ACC112 (cell line): Measurements from ENCODE around the gene AMBRA1.

ENCODE experiments used
- H2AFZ ChIP-seq: fragments of 200-600 bp; sonication (generic); one replicate; pipeline ENCODE4 v1.6.0; 2017; ENCODE audit warnings: antibody characterized with exemption, low read length; ENCODE audit not compliant: unreplicated experiment
- H3K27ac ChIP-seq: fragments of 200-600 bp; sonication (generic); 2 replicates; pipeline ENCODE4 v1.5.1; 2014; ENCODE audit warnings: low read depth, mild to moderate bottlenecking, antibody characterized with exemption, low read length, moderate library complexity
- H3K27me3 ChIP-seq: fragments of 200-600 bp; sonication (generic); 2 replicates; pipeline ENCODE4 v1.6.1; 2014; ENCODE audit warnings: mild to moderate bottlenecking, antibody characterized with exemption, low read length, moderate library complexity, mixed read lengths; ENCODE audit not compliant: insufficient read depth
- H3K36me3 ChIP-seq: fragments of 200-600 bp; sonication (generic); 2 replicates; pipeline ENCODE4 v1.6.1; 2016; ENCODE audit warnings: mild to moderate bottlenecking, antibody characterized with exemption, low read length, moderate library complexity, mixed read lengths; ENCODE audit not compliant: insufficient read depth
- H3K4me1 ChIP-seq: fragments of 200-600 bp; sonication (generic); one replicate; pipeline ENCODE4 v1.6.1; 2016; ENCODE audit warnings: low read length, mixed read lengths; ENCODE audit not compliant: insufficient read depth, unreplicated experiment, control insufficient read depth
- H3K4me3 ChIP-seq: fragments of 200-600 bp; sonication (generic); 2 replicates; pipeline ENCODE4 v1.5.1; 2014; ENCODE audit warnings: mild to moderate bottlenecking, low read depth, low read length
- H3K79me2 ChIP-seq: fragments of 200-600 bp; sonication (generic); one replicate; pipeline ENCODE4 v1.6.0; 2016; ENCODE audit warnings: low read length; ENCODE audit not compliant: control insufficient read depth, unreplicated experiment, insufficient read depth

The AMBRA1 gene

DNA sequence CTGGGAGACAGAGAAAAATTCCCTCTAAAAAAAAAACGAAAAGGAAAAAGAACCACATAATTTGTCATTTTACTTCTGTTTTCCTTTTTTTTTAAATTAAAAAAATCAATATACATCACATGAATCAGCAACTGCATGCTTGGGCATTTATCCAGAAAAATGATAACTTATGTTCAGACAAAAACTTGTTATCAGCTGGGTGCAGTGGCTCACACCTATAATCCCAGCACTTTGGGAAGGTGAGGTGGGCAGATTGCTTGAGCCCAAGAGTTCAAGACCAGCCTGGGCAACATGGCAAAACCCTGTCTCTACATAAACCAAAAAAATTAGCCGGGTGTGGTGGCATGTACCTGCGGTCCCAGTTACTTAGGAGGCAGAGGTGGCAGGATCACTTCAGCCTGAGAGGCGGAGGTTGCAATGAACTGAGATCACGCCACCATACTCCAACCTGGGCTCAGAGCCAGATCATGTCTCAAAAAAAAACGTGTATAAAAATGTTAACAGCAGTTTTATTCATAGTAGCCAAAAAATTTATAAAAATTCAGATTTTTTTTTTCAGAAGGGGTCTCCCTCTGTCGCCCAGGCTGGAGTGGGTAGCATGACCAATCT is 28.5 kb downstream of the AMBRA1 start:
- no peak overlapping the region for H3K4me3 ChIP-seq
- H3K27ac ChIP-seq, result no peak overlapping the region
- peaks cover 37% of the 10 kb centered on the region for H3K79me2 ChIP-seq
- peaks cover 25% of the 10 kb centered on the region for H3K4me1 ChIP-seq
- no peaks in the 10 kb centered on the region for H3K27me3 ChIP-seq
- H3K36me3 ChIP-seq, result no peaks in the 10 kb centered on the region
- no peak overlapping the region for H2AFZ ChIP-seq

DNA sequence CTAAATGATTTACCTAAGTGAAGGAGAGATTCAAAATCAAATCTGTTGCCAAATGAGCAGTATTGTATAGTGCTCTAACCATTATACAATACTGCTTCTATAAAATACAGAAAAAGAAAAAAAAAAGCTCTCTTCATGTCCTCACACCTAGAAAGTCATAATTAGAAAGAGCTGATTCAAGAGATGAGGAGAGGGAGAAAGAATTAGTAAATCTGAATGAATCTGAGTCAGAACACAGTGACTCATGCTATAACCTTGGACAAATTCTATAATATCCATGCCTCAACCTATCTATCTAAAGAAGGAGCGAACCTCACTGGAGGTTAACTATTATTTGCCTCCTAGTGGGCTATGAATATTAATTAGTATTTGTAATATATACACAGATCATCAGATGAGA is 29.4 kb downstream of the AMBRA1 start:
- Histone ChIP-seq H3K27ac (no peak overlapping the region), H3K4me1 (peaks cover 30% of the 10 kb centered on the region), H3K36me3 (no peaks in the 10 kb centered on the region), H3K4me3 (no peak overlapping the region), H2AFZ (no peak overlapping the region), H3K79me2 (peaks cover 42% of the 10 kb centered on the region), H3K27me3 (no peaks in the 10 kb centered on the region)

DNA sequence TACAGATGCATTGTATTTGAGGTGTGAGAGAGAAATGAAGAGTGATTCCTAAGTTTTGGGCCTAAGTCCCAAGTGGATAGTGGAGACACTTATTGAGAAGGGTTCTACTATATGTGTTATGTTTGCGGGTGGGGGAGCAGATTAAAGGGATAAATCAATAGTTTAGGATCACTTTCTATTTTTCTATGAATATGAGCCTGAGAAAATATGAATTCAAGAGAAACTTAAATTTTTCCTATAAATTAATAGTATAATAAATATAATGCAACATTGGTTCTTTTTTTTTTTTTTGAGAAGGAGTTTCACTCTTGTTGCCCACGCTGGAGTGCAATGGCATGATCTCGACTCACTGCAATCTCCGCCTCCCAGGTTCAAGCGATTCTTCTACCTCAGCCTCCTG is 31.3 kb downstream of the AMBRA1 start:
- no peaks in the 10 kb centered on the region for H3K27me3 ChIP-seq
- H3K4me1 ChIP-seq, result peaks cover 38% of the 10 kb centered on the region
- no peaks in the 10 kb centered on the region for H3K36me3 ChIP-seq
- no peak overlapping the region for H2AFZ ChIP-seq
- H3K4me3 ChIP-seq, result no peak overlapping the region
- H3K79me2 ChIP-seq, result peaks cover 58% of the 10 kb centered on the region
- H3K27ac ChIP-seq, result no peak overlapping the region

DNA sequence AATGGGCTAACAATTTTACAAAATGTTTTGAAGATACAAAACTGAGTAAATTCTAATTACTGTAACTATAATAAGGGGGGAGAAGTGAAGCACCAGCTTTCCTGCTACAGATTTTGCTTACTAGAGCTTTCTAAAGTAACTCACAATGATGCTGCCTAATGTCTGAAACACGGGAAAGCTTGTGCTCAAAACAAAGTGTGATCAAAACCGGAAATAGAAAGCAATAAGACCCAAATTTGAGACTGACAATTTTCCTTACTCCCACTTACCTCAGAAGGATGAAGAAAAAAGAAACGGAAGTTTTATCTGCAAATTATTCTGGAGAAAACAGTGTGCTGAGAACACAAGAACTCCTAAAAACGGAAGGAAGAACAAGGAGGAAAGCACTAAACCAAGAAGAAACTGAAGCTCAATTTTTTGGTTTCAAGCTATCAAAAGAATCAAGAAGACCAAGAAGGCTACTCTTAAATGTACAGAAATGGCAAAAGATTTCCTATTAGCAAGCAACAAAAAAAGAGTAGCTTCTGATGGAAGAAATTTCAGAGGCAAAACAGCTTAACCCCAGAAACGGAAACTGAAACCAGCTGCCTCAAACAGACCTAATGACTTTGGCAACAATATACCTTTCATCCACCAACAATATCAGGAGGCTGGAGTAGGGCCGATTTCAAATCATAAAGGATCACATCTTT is 33.4 kb downstream of the AMBRA1 start:
- H3K79me2 ChIP-seq, result peaks cover 69% of the 10 kb centered on the region
- peaks cover 50% of the 10 kb centered on the region for H3K4me1 ChIP-seq
- no peaks in the 10 kb centered on the region for H3K36me3 ChIP-seq
- H3K27ac ChIP-seq, result peak overlapping the region; percentile 72
- peak overlapping the region; percentile 77 for H3K4me3 ChIP-seq
- H2AFZ ChIP-seq, result peak overlapping the region; percentile 86
- no peaks in the 10 kb centered on the region for H3K27me3 ChIP-seq

DNA sequence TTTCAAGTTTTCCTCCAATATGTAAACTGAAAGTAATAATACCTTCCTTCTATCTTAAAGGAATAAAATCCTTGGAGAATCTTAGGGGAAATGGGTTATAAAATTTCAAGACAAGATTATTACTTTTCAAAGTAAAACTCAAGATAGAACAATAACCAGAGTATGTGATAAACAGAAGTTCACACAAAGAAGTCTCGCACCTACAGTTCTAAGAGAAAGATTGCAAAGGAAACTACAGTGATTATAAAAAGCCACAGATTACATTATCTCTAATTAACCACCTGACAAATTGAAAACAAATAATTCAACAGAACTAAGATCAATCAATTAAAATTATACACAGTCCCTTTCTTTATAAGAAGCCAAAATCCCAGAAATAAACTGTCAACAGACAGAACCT is 34.0 kb downstream of the AMBRA1 start:
- Histone ChIP-seq H3K36me3 (no peaks in the 10 kb centered on the region), H2AFZ (no peak overlapping the region), H3K4me1 (peaks cover 50% of the 10 kb centered on the region), H3K27me3 (no peaks in the 10 kb centered on the region), H3K27ac (peak overlapping the region; percentile 72; the same call in 1 of the 2 replicates), H3K79me2 (peaks cover 75% of the 10 kb centered on the region), H3K4me3 (peak overlapping the region; percentile 77)

DNA sequence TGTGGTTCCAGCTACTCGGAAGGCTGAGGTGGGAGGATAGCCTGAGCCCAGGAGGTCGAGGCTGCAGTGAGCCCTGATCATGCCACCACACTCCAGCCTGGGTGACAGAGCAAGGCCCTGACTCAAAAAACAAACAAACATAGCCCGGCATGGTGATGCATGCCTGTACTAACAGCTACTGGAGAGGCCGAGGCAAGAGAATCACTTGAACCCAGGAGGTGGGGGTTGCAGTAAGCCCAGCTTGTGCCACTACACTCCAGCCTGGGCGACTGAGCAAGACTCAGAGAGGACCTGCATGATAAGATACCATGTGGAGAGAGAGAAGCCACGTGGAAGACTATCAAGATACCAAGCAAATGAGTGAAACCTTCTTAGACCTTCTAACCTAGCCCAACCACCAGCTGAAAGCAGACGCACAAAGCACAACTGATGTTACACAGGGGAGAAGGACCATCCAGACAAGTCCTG is 36.1 kb downstream of the AMBRA1 start:
- Histone ChIP-seq H3K4me1 (peaks cover 60% of the 10 kb centered on the region), H3K79me2 (peaks cover 78% of the 10 kb centered on the region), H3K27ac (no peak overlapping the region; the same call in 1 of the 2 replicates), H2AFZ (no peak overlapping the region), H3K27me3 (no peaks in the 10 kb centered on the region), H3K4me3 (no peak overlapping the region), H3K36me3 (no peaks in the 10 kb centered on the region)

DNA sequence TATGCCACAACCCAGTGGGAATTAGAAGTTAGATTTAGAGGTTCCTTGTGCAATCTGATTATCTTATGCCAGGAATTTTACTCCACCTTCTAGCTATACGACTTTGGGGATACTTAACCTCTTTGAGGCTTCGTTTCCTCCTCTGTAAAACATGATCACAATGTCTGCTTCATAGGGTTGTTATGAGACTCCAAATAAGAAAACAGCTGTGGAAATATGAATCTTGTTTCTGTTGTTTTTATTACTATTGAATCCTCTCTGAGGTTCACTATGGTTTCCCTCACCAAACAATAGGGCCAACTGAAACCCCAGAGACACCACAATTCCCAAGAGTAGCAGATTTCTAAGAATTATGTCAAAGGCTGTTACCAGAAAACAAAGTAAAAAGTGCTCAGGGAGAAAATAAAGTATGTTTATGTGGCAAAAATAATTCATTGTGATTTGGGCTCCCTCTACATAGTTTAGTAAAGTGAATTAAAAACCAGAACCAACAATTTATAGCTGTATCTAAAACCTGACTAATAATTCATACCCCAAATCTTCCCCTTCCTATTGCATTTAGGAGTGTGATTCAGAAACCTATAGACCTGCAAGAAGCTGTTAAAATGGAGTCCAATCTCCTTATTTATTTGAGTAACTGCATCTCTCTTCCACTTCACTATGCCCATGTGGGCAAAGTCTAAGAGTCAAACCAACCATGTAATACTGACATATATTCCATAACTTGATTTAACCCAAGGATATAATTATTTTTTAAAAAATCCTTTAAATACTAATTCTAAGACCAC is 38.4 kb downstream of the AMBRA1 start:
- H3K4me1 ChIP-seq, result peaks cover 48% of the 10 kb centered on the region
- no peaks in the 10 kb centered on the region for H3K36me3 ChIP-seq
- peaks cover 65% of the 10 kb centered on the region for H3K79me2 ChIP-seq
- no peak overlapping the region for H2AFZ ChIP-seq
- no peaks in the 10 kb centered on the region for H3K27me3 ChIP-seq
- peak overlapping the region; percentile 76 for H3K27ac ChIP-seq
- peak overlapping the region; percentile 5; the same call in 1 of the 2 replicates for H3K4me3 ChIP-seq

DNA sequence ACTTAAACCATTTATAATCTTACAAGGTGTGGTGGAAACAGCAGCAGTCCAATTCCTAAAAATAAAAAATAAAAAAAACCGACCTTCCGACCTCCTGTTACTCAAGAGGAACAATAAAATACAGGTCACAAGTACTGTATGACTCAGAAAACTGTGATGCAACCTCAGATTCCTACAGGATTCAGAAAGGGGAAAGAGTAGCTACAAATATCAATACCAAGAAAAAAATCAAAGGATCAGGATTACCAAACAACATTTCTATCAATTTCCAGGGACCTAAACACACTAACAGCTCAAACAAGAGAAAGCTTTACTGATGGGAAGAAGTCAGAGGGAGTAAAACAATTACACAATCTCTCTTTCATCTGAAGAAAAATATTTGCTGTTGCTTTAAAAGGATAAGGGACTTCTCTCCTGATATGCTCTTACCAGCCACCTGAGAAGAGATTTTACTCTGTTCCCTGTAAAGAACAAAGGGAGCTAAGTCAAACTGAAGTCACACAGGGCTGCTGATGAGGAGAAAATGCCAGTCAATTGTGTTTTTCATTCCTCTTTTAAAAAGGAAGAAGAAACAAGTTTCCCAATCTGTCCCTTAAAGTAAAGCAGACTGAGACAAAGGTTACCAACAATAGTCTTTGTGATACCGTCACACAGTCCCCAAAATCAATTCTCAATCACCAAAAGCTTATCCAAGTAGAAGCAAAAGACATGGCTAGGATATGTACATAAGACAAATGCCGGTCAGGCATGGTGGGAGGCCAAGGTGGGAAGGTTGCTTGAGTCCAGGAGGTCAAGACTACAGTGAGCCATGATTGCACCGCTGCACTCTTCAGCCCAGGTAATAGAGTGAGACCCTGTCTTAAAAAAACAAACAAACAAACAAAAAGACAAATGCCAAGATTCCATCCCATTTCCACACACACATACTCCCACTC is 39.3 kb downstream of the AMBRA1 start:
- H3K4me1 ChIP-seq, result peaks cover 43% of the 10 kb centered on the region

DNA sequence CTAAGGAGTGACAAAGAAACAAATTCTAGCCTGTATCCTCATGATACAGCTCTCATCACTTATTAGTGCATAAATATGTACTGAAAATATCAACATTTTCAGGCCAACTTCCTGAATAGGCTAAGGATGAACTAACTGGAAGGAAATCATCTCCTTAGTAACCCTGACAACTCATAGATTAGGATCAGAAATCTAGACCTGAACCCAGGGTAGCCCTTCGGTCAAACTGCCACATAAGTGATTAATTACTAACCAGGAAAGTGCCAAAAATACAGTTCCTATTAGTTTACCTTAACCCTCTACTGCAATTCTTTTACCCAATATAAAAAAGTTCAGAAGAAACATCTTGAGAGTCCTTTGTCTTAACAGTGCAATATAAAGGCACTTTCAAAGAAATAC is 40.0 kb downstream of the AMBRA1 start:
- peaks cover 64% of the 10 kb centered on the region for H3K79me2 ChIP-seq
- no peak overlapping the region for H2AFZ ChIP-seq
- no peaks in the 10 kb centered on the region for H3K36me3 ChIP-seq
- no peaks in the 10 kb centered on the region for H3K27me3 ChIP-seq
- H3K4me3 ChIP-seq, result peak overlapping the region; percentile 13
- H3K4me1 ChIP-seq, result peaks cover 40% of the 10 kb centered on the region
- peak overlapping the region; percentile 76 for H3K27ac ChIP-seq

More for the DNA sequence above, 39.3 kb downstream of the AMBRA1 start:
- Histone ChIP-seq H2AFZ (no peak overlapping the region), H3K4me3 (peak overlapping the region; percentile 38), H3K27me3 (no peaks in the 10 kb centered on the region), H3K36me3 (no peaks in the 10 kb centered on the region), H3K27ac (peak overlapping the region; percentile 76), H3K79me2 (peaks cover 63% of the 10 kb centered on the region)

DNA sequence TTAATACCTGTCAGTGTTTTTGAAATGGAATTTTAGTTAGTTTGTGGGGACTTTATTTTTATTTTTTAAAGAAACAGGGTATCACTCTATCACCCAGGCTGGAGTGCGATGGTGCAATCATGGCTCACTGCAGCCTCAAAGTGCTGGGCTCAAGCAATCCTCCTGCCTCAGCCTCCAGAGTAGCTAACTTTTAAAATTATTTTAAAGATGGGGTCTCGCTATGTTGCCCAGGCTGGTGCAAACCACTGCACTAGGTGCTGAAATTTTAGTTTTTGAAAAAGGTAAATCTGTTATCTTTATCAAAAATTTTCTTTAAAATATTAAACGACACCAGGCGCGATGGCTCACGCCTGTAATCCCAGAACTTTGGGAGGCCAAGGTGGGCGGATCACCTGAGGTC is 42.6 kb downstream of the AMBRA1 start:
- Histone ChIP-seq H3K36me3 (0 out of 2 replicates have a peak, but pooled peaks cover 2% of the 10 kb centered on the region), H3K4me3 (no peak overlapping the region), H3K27me3 (no peaks in the 10 kb centered on the region), H3K79me2 (peaks cover 58% of the 10 kb centered on the region), H3K27ac (no peak overlapping the region), H3K4me1 (peaks cover 31% of the 10 kb centered on the region), H2AFZ (no peak overlapping the region)
